Heart right ventricle (tissue), 16 donors: Measurements from ENCODE around the gene TYK2. TPM values are rescaled to one million over a fixed set of nuclear protein-coding genes. Genes with fewer than 3 reads are reported as not detected.

Source experiments
- ATAC-seq, 8 donors: fragments of 200-7000 bp; cut with Tn5 transposase; one replicate each; pipeline ENCODE4 v1.9.1; 2020; ENCODE audit warnings: mild to moderate bottlenecking in 8 of 8, moderate library complexity in 8 of 8, moderate number of reproducible peaks in 1 of 8
- DNase-seq, 2 donors: peaks; one replicate each; pipeline ENCODE4 v3.0.0-alpha.2; 2020
- H3K27ac ChIP-seq, 10 donors: fragments of 200-600 bp; sonication (generic) in 2 of 10; one replicate each; pipeline versions ENCODE4 v1.5.0 to v1.8.0; 2020 to 2022; ENCODE audit warnings: mild to moderate bottlenecking in 3 of 10
- H3K27me3 ChIP-seq, 7 donors: fragments of 200-600 bp; one replicate each; pipeline ENCODE4 v1.8.0; 2021 to 2022; ENCODE audit warnings: mild to moderate bottlenecking in 2 of 7
- H3K36me3 ChIP-seq, 9 donors: fragments of 200-600 bp; sonication (generic) in 1 of 9; one replicate each; pipeline versions ENCODE4 v1.5.0 to v1.8.0; 2020 to 2022; ENCODE audit warnings: mild to moderate bottlenecking in 2 of 9
- H3K4me1 ChIP-seq, 9 donors: fragments of 200-600 bp; sonication (generic) in 1 of 9; one replicate each; pipeline versions ENCODE4 v1.5.0 to v1.8.0; 2020 to 2022; ENCODE audit warnings: mild to moderate bottlenecking in 4 of 9
- H3K4me3 ChIP-seq, 10 donors: fragments of 200-600 bp; sonication (generic) in 2 of 10; one replicate each; pipeline versions ENCODE4 v1.5.0 to v1.8.0; 2020 to 2022; ENCODE audit warnings: mild to moderate bottlenecking in 7 of 10, moderate library complexity in 2 of 10
- H3K9me3 ChIP-seq, 11 donors: fragments of 200-600 bp in 10 of 11; sonication (generic) in 2 of 11; one replicate each; pipeline versions ENCODE4 v1.5.0 to v1.8.0; 2013 to 2022; ENCODE audit warnings: mild to moderate bottlenecking in 2 of 11, control low read depth in 1 of 11, moderate library complexity in 1 of 11
- WGBS, 2 donors: extraction: QIAGEN DNeasy Blood & Tissue Kit; methylation state at CpG; one replicate each; pipeline ENCODE4 v1.1.7; 2013; ENCODE audit warnings: inconsistent platforms in 1 of 2; 5-methylcytosine and 5-hydroxymethylcytosine counted together
- intact Hi-C, 10 donors: fragments of 100-400 bp; cut with DNase I; formaldehyde crosslinking; loops; one replicate each; pipeline versions ENCODE4 v1.11.1 to v1.14.2; 2022
- polyA plus RNA-seq, 2 donors: library from polyadenylated mRNA; stranded (reverse); fragments of 200-250 nt; gene quantifications; one replicate each; pipeline ENCODE4 v1.2.3, GENCODE V29; 2013
- total RNA-seq, 10 donors: library from RNA; stranded (reverse); fragmentation: NEBNext Ultra II Directional in 3 of 10; extraction: Animal tissue kit (Norgen Biotek cat#: 25700) in 3 of 10; gene quantifications; one replicate each; pipeline versions ENCODE4 v1.2.1 to v1.2.4, GENCODE V29; 2021 to 2023
- TF ChIP-seq, protein P1 (sequence below), 9 donors: fragments of 200-600 bp; sonication (generic) in 2 of 9; IDR thresholded peaks; one replicate each; pipeline versions ENCODE4 v1.5.0 to v1.8.0; 2021 to 2022; ENCODE audit warnings: antibody characterized with exemption in 9 of 9, mild to moderate bottlenecking in 5 of 9, moderate library complexity in 1 of 9
- donor health status: Arrhythmogenic right ventricular cardiomyopathy.
- donor health status: ischemic (EF 13 %, LVEDD 7.1; RV severe dilation, severe dysfunction).
- donor health status: healthy with polysubstance abuse.
- donor health status: DM: no; HTN: yes; CAD: no.
- donor health status: DM: no; HTN: no; CAD: no.
- donor health status: ischemic (EF 25% LVEDD 6.9; RV normal size, moderate dysfunction).
- donor health status: ischemic (EF 25% LVEDD 5.7; RV mildly dilated, moderate dysfunction).
- donor health status: healthy.
- donor health status: DM: yes; HTN: yes; CAD: no.
- donor health status: Ischemic cardiomyopathy.
- donor health status: ischemic (EF 35%, LVEDD 5.7; RV mildly dilated, moderate dysfunction).
- donor health status: nonischemic (EF 11% LVEDD 7.7; RV severe dilation, severe dysfunction).
- donor health status: DM: yes; HTN: yes; CAD: no.
- donor health status: PGD.
- donor health status: ischemic (EF 29% LVEDD 5.4; RV normal size, mild dysfunction).
- donor health status: nonischemic (EF 23%, LVEDD 6.1; RV moderate dilation, normal function).

Gene TYK2
- total and polyA plus RNA-seq, 12 donors: 37.0 to 182 (median 57.8) TPM

DNA sequence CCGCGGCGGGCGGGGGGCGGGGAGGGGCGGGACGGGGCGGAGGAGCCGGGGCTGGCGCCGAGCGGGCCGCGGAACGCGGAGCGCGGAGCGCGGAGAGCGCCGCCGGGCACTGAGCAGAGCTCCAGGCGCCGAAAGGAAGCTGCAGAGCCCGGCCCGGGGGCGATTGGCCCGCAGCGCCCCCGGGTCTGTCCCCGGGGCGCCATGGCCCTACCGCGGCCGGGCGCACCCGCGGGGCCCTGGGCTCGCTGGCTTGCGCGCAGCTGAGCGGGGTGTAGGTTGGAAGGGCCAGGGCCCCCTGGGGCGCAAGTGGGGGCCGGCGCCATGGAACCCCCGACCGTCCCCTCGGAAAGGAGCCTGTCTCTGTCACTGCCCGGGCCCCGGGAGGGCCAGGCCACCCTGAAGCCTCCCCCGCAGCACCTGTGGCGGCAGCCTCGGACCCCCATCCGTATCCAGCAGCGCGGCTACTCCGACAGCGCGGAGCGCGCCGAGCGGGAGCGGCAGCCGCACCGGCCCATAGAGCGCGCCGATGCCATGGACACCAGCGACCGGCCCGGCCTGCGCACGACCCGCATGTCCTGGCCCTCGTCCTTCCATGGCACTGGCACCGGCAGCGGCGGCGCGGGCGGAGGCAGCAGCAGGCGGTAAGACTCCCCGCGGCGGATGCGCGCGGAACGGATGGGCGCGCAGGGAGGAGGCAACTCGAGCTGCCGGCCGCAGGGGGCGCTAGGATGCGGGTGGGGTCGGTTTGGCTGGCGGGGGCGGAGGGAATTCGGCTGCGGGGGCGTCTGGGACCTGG lies 40.3 kb upstream of the TYK2 start, which contains the start of gene PDE4A:
Gene PDE4A (plus strand): TSS at position 95 of the 796 bp plus-strand sequence. CDS start 227 bp downstream, at position 322.
- no peak for DNase-seq
- no peaks in the 10 kb centered on the region for H3K36me3 ChIP-seq
- ATAC-seq: no peak
- H3K4me1 ChIP-seq: peaks cover 16 to 85% (median 49%) of the 10 kb centered on the region in 9 donors
- 0 to 1% methylated on average over 77 to 103 of the region's 104 CpGs for WGBS, 2 donors
- TF ChIP-seq, protein P1, sequence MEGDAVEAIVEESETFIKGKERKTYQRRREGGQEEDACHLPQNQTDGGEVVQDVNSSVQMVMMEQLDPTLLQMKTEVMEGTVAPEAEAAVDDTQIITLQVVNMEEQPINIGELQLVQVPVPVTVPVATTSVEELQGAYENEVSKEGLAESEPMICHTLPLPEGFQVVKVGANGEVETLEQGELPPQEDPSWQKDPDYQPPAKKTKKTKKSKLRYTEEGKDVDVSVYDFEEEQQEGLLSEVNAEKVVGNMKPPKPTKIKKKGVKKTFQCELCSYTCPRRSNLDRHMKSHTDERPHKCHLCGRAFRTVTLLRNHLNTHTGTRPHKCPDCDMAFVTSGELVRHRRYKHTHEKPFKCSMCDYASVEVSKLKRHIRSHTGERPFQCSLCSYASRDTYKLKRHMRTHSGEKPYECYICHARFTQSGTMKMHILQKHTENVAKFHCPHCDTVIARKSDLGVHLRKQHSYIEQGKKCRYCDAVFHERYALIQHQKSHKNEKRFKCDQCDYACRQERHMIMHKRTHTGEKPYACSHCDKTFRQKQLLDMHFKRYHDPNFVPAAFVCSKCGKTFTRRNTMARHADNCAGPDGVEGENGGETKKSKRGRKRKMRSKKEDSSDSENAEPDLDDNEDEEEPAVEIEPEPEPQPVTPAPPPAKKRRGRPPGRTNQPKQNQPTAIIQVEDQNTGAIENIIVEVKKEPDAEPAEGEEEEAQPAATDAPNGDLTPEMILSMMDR (IDR thresholded peaks at IDR 0.05): peak in 5 of 9 donors; percentile 21 to 51 (median 36)
- peak within 1 kb of the TSS in 1 of 10 donors; percentile 31 for H3K27ac ChIP-seq
- intact Hi-C loops: no loop called here
- no peaks in the 10 kb centered on the region for H3K9me3 ChIP-seq
- H3K4me3 ChIP-seq: peak within 1 kb of the TSS in 9 of 10 donors; percentile 12 to 42 (median 22)
- peaks cover 53 to 94% (median 81%) of the 10 kb centered on the region in 7 donors for H3K27me3 ChIP-seq

DNA sequence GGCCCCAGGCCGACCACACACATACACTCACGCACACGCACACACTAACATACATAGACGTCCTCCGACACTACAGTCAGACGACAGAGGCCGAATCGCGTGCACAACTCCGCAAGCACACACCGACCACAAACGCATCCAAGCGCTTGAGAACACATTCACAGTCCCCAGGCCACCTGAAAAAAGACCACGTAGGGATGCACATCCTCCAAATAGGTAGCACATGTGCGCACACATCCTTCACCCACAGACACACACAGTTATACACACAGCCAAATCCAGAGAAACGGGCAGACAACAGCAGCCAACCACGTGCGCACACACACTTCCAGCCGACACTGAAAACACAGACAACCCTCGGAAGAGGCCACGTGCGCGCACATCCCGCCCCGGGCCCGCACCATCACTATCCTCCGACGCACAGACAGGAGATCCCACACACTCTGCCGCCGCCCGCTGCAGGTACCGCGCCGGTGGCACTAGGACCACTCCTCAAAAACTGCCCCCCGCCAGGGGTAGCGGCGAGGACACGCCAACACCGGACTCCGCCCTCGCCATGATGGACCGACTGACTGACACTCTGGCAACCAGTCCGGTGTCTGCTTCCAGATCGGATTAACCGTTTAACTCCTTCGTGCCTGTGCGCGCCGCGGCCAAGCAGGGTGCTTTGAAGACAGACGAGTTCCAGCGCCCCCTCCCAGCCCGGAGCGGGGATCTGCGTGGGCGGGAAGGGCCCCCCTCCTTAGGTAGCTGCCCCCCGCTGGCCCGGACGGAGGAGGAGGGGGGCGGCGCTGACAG lies 39.5 kb upstream of the TYK2 start:
- intact Hi-C loops: no loop called here
- TF ChIP-seq, protein P1 (IDR thresholded peaks at IDR 0.05): no peak
- WGBS, 2 donors: 0% methylated on average over 54 to 58 of the region's 61 CpGs
- no peaks in the 10 kb centered on the region for H3K9me3 ChIP-seq
- DNase-seq: no peak
- H3K4me1 ChIP-seq: peaks cover 16 to 79% (median 50%) of the 10 kb centered on the region in 9 donors
- H3K27me3 ChIP-seq: peaks cover 53 to 86% (median 79%) of the 10 kb centered on the region in 7 donors
- H3K27ac ChIP-seq: peak overlapping the region in 1 of 10 donors; percentile 31
- no peaks in the 10 kb centered on the region for H3K36me3 ChIP-seq
- no peak for ATAC-seq
- peak overlapping the region in 9 of 10 donors; percentile 7 to 42 (median 22) for H3K4me3 ChIP-seq

DNA sequence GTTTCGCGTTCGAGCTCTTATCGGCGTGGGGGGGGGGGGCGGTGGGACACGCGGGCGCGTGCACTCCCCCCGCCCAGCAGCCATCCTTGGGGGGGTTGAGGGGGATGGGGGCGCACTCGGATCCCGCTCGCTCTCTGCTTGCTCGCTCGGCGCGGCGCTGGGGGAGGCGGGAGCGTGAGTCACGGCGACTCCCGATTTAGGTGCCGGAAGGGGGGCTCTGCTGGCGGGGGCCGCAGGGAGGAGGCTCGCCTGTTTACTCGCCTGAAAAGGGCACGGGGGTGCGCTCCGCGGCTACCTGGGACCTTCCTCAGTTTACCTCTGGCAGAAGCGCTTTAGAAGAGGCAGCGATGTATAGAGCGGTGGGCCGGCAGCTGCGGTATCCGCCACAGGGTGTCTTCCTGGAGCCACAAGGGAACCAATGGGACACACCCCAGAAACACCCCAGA lies 38.9 kb upstream of the TYK2 start:
- Histone ChIP-seq H3K27ac (no peak overlapping the region), H3K36me3 (no peaks in the 10 kb centered on the region), H3K9me3 (no peaks in the 10 kb centered on the region), H3K27me3 (peaks cover 48 to 79% (median 77%) of the 10 kb centered on the region in 7 donors), H3K4me3 (peak overlapping the region in 6 of 10 donors; percentile 19 to 42 (median 26)), H3K4me1 (peaks cover 11 to 73% (median 44%) of the 10 kb centered on the region in 9 donors)
- no peak for ATAC-seq
- no peak for DNase-seq
- intact Hi-C loops: no loop called here
- TF ChIP-seq, protein P1 (IDR thresholded peaks at IDR 0.05): no peak
- WGBS, 2 donors: 0 to 1% methylated on average over 29 to 35 of the region's 40 CpGs
